GM20431 (cell line): Measurements from ENCODE around the gene ITPR3.

Experiments
- in situ Hi-C: fragments of 300-500 bp; cut with MseI, MboI; formaldehyde crosslinking; loops from one replicate; pipeline ENCODE4 v1.15.0; 2020; ENCODE audit warnings: low sequenced_read_pairs; ENCODE audit not compliant: unreplicated experiment

Gene ITPR3

GRCh38 chr6:33709605-33710295 is 88.6 kb downstream of the ITPR3 start:
- in situ Hi-C loops = loop anchor here (10.0 kb wide), 1 partner anchor 125 kb away; the partner anchor contains the start of gene BAK1

- in situ Hi-C loops = no loop called here
Observed at GRCh38 chr6:33710296-33711121, 89.4 kb downstream of the ITPR3 start.

- in situ Hi-C loops = no loop called here
Observed at GRCh38 chr6:33711140-33712129, 90.3 kb downstream of the ITPR3 start, which contains the start of gene UQCC2. Gene UQCC2 (minus strand): TSS chr6:33711700. CDS start chr6:33711686, 14 bp downstream.

- in situ Hi-C loops = no loop called here
Observed at GRCh38 chr6:33712914-33713313, 91.8 kb downstream of the ITPR3 start.

- in situ Hi-C loops = no loop called here
Observed at GRCh38 chr6:33713786-33714185, 92.7 kb downstream of the ITPR3 start.

GRCh38 chr6:33714385-33715040 is 93.4 kb downstream of the ITPR3 start:
- in situ Hi-C loops = no loop called here

GRCh38 chr6:33716379-33716778 is 95.3 kb downstream of the ITPR3 start:
- in situ Hi-C loops = no loop called here

- in situ Hi-C loops = no loop called here
Observed at GRCh38 chr6:33716890-33717632, 95.9 kb downstream of the ITPR3 start.

GRCh38 chr6:33717934-33718455 is 96.9 kb downstream of the ITPR3 start:
- in situ Hi-C loops = no loop called here

- in situ Hi-C loops = no loop called here
Observed at GRCh38 chr6:33718713-33719112, 97.6 kb downstream of the ITPR3 start.

- in situ Hi-C loops = no loop called here
Observed at GRCh38 chr6:33719326-33719987, 98.3 kb downstream of the ITPR3 start.

GRCh38 chr6:33720998-33721397 is 99.9 kb downstream of the ITPR3 start:
- in situ Hi-C loops = no loop called here

GRCh38 chr6:33721508-33721907 is 100.4 kb downstream of the ITPR3 start:
- in situ Hi-C loops = no loop called here

GRCh38 chr6:33722103-33722623 is 101.0 kb downstream of the ITPR3 start:
- in situ Hi-C loops = no loop called here

- in situ Hi-C loops = no loop called here
Observed at GRCh38 chr6:33723371-33724085, 102.4 kb downstream of the ITPR3 start.

- in situ Hi-C loops = no loop called here
Observed at GRCh38 chr6:33724102-33725023, 103.2 kb downstream of the ITPR3 start.
